Right lobe of liver (tissue), 6 donors: ENCODE results near the gene AQR. TPM values are rescaled to one million over a fixed set of nuclear protein-coding genes. Genes with fewer than 3 reads are reported as not detected.

Source experiments
- ATAC-seq, 4 donors: fragments of 200-7000 bp; cut with Tn5 transposase; one replicate each; pipeline ENCODE4 v1.9.1; 2020; ENCODE audit warnings: mild to moderate bottlenecking in 4 of 4, moderate library complexity in 4 of 4
- DNase-seq, 3 donors: peaks; one replicate each; pipeline ENCODE4 v3.0.0-alpha.2; 2020
- H3K27ac ChIP-seq, 3 donors: fragments of 200-600 bp; one replicate each; pipeline ENCODE4 v1.8.0; 2022
- H3K27me3 ChIP-seq, 2 donors: fragments of 200-600 bp; one replicate each; pipeline ENCODE4 v1.8.0; 2022
- H3K36me3 ChIP-seq, 4 donors: fragments of 200-600 bp; sonication (generic) in 1 of 4; one replicate each; pipeline versions ENCODE4 v1.5.1 to v1.8.0; 2017 to 2022; ENCODE audit warnings: control low read depth in 1 of 4
- H3K4me1 ChIP-seq, 4 donors: fragments of 200-600 bp; sonication (generic) in 1 of 4; one replicate each; pipeline versions ENCODE4 v1.5.1 to v1.8.0; 2017 to 2022; ENCODE audit warnings: control low read depth in 1 of 4
- H3K4me3 ChIP-seq, 3 donors: fragments of 200-600 bp; one replicate each; pipeline ENCODE4 v1.8.0; 2022
- H3K9me3 ChIP-seq, 4 donors: fragments of 200-600 bp; sonication (generic) in 1 of 4; one replicate each; pipeline versions ENCODE4 v1.5.1 to v1.8.0; 2017 to 2022; ENCODE audit warnings: control low read depth in 1 of 4
- CTCF ChIP-seq, 4 donors: fragments of 200-600 bp in 3 of 4; fragments of 450-650 bp in 1 of 4; IDR thresholded peaks; one replicate each; pipeline versions ENCODE4 v1.5.1 to v1.8.0; 2016 to 2022; ENCODE audit warnings: antibody characterized with exemption in 4 of 4, mild to moderate bottlenecking in 2 of 4
- POLR2A ChIP-seq: fragments of 450-650 bp; IDR thresholded peaks from one replicate; pipeline ENCODE4 v1.6.1; 2017; ENCODE audit warnings: antibody characterized with exemption, mild to moderate bottlenecking
- WGBS: methylation state at CpG from one replicate; pipeline ENCODE4 v1.1.6; 2018; ENCODE audit warnings: low coverage, low lambda C conversion rate; ENCODE audit not compliant: insufficient coverage; ENCODE audit errors: missing lambda C conversion rate; 5-methylcytosine and 5-hydroxymethylcytosine counted together
- intact Hi-C, 2 donors: fragments of 100-400 bp; cut with DNase I; formaldehyde crosslinking; loops; one replicate each; pipeline versions ENCODE4 v1.11.2 to v1.14.1; 2022
- total RNA-seq, 6 experiments: library from RNA; depleted of rRNA in 2 of 6; stranded (reverse); fragments of >200 nt in 2 of 6; fragmentation: NEBNext Ultra II Directional in 3 of 6; extraction: Animal tissue kit (Norgen Biotek cat#: 25700) in 3 of 6; gene quantifications; one replicate each; pipeline versions ENCODE4 v1.1.0 to v1.2.4, GENCODE V29; 2016 to 2023
- donor health status: DM: no; HTN: yes; CAD: no.
- donor health status: DM: no; HTN: no; CAD: no.
- donor health status: DM: no; HTN: no; CAD: no.
- donor health status: DM: no; HTN: yes; CAD: no.
- donor health status: DM: no; HTN: yes; CAD: no.

AQR gene
- total RNA-seq, 6 experiments from 2014 or later: 9.1 to 15.3 (median 11.8) TPM

DNA sequence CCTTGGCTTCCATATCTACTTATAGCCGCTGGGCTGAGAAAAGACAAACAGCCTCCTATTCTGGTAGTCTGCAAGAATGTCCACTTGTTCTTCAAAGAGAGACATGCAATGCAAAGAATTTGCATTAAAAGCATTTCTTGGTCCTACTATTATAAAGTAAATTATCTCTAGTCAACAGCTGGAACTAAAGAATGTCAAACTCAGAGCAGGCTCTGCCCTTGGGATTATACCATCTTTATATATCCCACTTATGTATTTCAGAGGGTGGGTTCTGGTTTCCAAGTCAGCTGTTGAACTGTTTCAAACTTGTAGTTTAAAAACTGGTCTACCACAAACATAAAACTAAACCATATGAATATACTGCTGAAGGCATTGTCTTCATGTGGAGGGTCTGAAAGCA, 167.2 kb downstream of the AQR start:
- no peak for TF ChIP-seq CTCF (IDR thresholded peaks at IDR 0.05)
- TF ChIP-seq POLR2A: no peak
- H3K27ac ChIP-seq: no peak overlapping the region
- H3K27me3 ChIP-seq: peaks cover 0 to 3% of the 10 kb centered on the region in 2 donors
- intact Hi-C loops: no loop called here
- H3K4me3 ChIP-seq: no peak overlapping the region
- no peaks in the 10 kb centered on the region for H3K9me3 ChIP-seq
- DNase-seq (no peak), ATAC-seq (no peak)
- no peaks in the 10 kb centered on the region for H3K36me3 ChIP-seq
- WGBS: 100% methylated on average over 1 of the region's 1 CpG
- no peaks in the 10 kb centered on the region for H3K4me1 ChIP-seq

Other genes with a start within 250 kb of the AQR start
- gene GJD2, start 214.7 kb downstream of the AQR start, total RNA-seq: not detected
- 1 to 10 TPM in 1 of 6 experiments, under 1 TPM in 2, not detected in 3; 0.29 to 1.4 (median 0.93) TPM for gene ACTC1, start 174.2 kb downstream of the AQR start, total RNA-seq
- gene ZNF770, start 18.5 kb upstream of the AQR start, total RNA-seq: 10 to 100 TPM; 19.4 to 35.8 (median 24.8) TPM
- under 1 TPM in 2 of 6 experiments, not detected in 4; 0.31 to 0.62 TPM for gene NANOGP8, start 115.6 kb upstream of the AQR start, total RNA-seq